Psoas muscle (tissue), 8 donors: ENCODE results near the gene MAP3K4. TPM values are rescaled to one million over a fixed set of nuclear protein-coding genes. Genes with fewer than 3 reads are reported as not detected.

Experiments
- ATAC-seq, 4 donors: fragments of 200-7000 bp; cut with Tn5 transposase; one replicate each; pipeline ENCODE4 v1.9.1; 2020; ENCODE audit warnings: moderate library complexity in 3 of 4, mild to moderate bottlenecking in 2 of 4
- DNase-seq, 2 donors: peaks; one replicate each; pipeline ENCODE4 v3.0.0-alpha.2; 2020
- H3K27ac ChIP-seq: fragments of 200-600 bp; one replicate; pipeline ENCODE4 v1.8.0; 2022
- H3K27me3 ChIP-seq, 3 donors: fragments of 200-600 bp in 1 of 3; one replicate each; pipeline versions ENCODE4 v1.6.1 to v1.8.0; 2013 to 2022; ENCODE audit warnings: low read length in 2 of 3, mild to moderate bottlenecking in 2 of 3, moderate library complexity in 1 of 3; ENCODE audit not compliant: insufficient read depth in 3 of 3
- H3K36me3 ChIP-seq, 2 donors: fragments of 200-600 bp in 1 of 2; one replicate each; pipeline versions ENCODE4 v1.6.1 to v1.8.0; 2013 to 2022; ENCODE audit warnings: low read depth in 1 of 2, mild to moderate bottlenecking in 1 of 2, moderate library complexity in 1 of 2; ENCODE audit not compliant: insufficient read depth in 1 of 2
- H3K4me1 ChIP-seq: fragments of 200-600 bp; one replicate; pipeline ENCODE4 v1.8.0; 2022
- H3K4me3 ChIP-seq: fragments of 200-600 bp; one replicate; pipeline ENCODE4 v1.8.0; 2022; ENCODE audit warnings: mild to moderate bottlenecking
- H3K9me3 ChIP-seq: fragments of 200-600 bp; one replicate; pipeline ENCODE4 v1.8.0; 2022
- WGBS, 3 donors: extraction: QIAGEN DNeasy Blood & Tissue Kit; methylation state at CpG; one replicate each; pipeline versions ENCODE4 v1.1.6 to v1.1.7; 2013; 5-methylcytosine and 5-hydroxymethylcytosine counted together
- intact Hi-C, 2 donors: fragments of 100-400 bp; cut with DNase I; formaldehyde crosslinking; loops; one replicate each; pipeline versions ENCODE4 v1.11.0 to v1.14.2; 2022
- polyA plus RNA-seq, 3 donors: library from polyadenylated mRNA; stranded (reverse); fragments of 200-250 nt; gene quantifications; one replicate each; pipeline ENCODE4 v1.2.3, GENCODE V29; 2013
- total RNA-seq, 4 donors: library from RNA; stranded (reverse); fragmentation: NEBNext Ultra II Directional in 2 of 4; extraction: Animal tissue kit (Norgen Biotek cat#: 25700) in 2 of 4; gene quantifications; one replicate each; pipeline versions ENCODE4 v1.2.1 to v1.2.4, GENCODE V29; 2021 to 2023
- TF ChIP-seq, protein P1 (sequence below): fragments of 200-600 bp; IDR thresholded peaks from one replicate; pipeline ENCODE4 v1.8.0; 2022; ENCODE audit warnings: antibody characterized with exemption
- donor health status: healthy with polysubstance abuse.
- donor health status: DM: no; HTN: no; CAD: no; lungs with moderate emphysema.
- donor health status: Bipolar disorder and iron deficiency.
- donor health status: healthy.
- donor health status: DM: yes; HTN: yes; CAD: no.
- donor health status: DM: no; HTN: no; CAD: no.
- donor health status: DM: no; HTN: no; CAD: no.
- donor health status: DM: yes; HTN: yes; CAD: no.

The MAP3K4 gene
- total and polyA plus RNA-seq, 7 donors, result 13.5 to 45.8 (median 19.4) TPM

DNA sequence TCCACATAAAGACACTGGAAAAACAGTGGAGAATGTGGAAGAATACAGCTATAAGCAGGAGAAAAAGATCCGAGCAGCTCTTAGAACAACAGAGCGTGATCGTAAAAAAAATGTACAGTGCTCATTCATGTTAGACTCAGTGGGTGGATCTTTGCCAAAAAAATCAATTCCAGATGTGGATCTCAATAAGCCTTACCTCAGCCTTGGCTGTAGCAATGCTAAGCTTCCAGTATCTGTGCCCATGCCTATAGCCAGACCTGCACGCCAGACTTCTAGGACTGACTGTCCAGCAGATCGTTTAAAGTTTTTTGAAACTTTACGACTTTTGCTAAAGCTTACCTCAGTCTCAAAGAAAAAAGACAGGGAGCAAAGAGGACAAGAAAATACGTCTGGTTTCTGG is 57.1 kb downstream of the MAP3K4 start:
- WGBS, 3 donors, result 63 to 68% (median 66%) methylated on average over 7 of the region's 7 CpGs
- intact Hi-C loops, result no loop called here
- DNase-seq, result no peak
- Histone ChIP-seq H3K4me3 (no peak overlapping the region), H3K4me1 (peaks cover 4% of the 10 kb centered on the region), H3K36me3 (peaks cover 0 to 16% of the 10 kb centered on the region in 2 donors), H3K27ac (no peak overlapping the region), H3K9me3 (no peaks in the 10 kb centered on the region), H3K27me3 (no peaks in the 10 kb centered on the region)
- TF ChIP-seq, protein P1, sequence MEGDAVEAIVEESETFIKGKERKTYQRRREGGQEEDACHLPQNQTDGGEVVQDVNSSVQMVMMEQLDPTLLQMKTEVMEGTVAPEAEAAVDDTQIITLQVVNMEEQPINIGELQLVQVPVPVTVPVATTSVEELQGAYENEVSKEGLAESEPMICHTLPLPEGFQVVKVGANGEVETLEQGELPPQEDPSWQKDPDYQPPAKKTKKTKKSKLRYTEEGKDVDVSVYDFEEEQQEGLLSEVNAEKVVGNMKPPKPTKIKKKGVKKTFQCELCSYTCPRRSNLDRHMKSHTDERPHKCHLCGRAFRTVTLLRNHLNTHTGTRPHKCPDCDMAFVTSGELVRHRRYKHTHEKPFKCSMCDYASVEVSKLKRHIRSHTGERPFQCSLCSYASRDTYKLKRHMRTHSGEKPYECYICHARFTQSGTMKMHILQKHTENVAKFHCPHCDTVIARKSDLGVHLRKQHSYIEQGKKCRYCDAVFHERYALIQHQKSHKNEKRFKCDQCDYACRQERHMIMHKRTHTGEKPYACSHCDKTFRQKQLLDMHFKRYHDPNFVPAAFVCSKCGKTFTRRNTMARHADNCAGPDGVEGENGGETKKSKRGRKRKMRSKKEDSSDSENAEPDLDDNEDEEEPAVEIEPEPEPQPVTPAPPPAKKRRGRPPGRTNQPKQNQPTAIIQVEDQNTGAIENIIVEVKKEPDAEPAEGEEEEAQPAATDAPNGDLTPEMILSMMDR, result no peak
- no peak for ATAC-seq

DNA sequence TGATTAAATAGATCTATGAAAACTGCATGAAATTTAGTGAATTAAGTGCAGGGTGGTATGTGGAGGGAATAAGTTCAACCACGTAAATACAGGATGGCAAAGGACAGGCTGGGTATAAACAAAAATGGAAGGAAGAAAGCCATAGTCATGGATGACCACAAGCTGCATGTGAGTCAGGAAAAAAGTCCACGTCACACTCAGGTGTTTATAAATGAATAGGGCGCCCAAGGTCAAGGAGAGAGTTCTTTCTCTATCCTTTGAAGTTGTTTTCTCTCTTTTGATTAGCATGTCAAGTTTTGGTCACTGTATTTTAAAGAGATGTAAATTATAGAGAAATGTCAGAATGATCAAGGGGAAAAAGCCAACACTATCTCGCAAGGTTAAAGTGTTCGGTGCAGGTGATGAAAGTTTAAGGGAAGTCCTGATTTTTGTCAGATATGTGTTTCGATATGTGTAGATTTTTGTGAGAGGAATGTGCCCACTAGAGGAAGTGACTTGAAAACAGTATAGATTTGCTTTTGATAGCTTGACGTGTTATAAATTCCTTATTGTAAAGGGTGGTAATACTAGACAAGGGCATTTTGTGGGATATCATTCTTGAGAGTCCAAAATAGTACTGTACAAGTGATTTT is 58.7 kb downstream of the MAP3K4 start:
- WGBS, 3 donors, result 90 to 95% (median 92%) methylated on average over 7 of the region's 7 CpGs
- intact Hi-C loops, result no loop called here
- TF ChIP-seq, protein P1, result no peak
- DNase-seq (no peak), ATAC-seq (no peak)
- H3K9me3 ChIP-seq, result no peaks in the 10 kb centered on the region
- peaks cover 0 to 16% of the 10 kb centered on the region in 2 donors for H3K36me3 ChIP-seq
- H3K4me3 ChIP-seq, result no peak overlapping the region
- H3K4me1 ChIP-seq, result no peaks in the 10 kb centered on the region
- no peak overlapping the region for H3K27ac ChIP-seq
- H3K27me3 ChIP-seq, result no peaks in the 10 kb centered on the region

DNA sequence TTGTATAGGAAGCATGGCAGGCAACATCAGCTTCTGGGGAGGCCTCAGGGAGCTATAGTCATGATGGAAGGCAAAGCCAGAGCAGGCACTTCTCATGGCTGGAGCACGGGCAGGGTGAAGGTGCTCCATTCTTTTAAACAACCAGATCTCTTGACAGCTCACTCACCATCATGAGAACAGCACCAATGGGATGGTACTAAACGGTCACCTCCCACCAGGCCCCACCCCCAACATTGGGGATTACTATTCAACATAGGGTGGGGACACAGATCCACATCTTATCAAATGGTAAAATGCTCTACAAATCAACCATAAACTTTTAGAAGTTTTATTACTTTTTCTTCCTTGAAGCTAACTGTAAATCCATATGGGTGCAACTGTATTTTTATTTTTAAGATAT is 61.5 kb downstream of the MAP3K4 start:
- H3K27me3 ChIP-seq, result no peaks in the 10 kb centered on the region
- H3K4me3 ChIP-seq, result no peak overlapping the region
- DNase-seq (no peak), ATAC-seq (no peak)
- intact Hi-C loops, result no loop called here
- peaks cover 0 to 16% of the 10 kb centered on the region in 2 donors for H3K36me3 ChIP-seq
- 86 to 98% (median 93%) methylated on average over 2 of the region's 2 CpGs for WGBS, 3 donors
- no peak overlapping the region for H3K27ac ChIP-seq
- H3K9me3 ChIP-seq, result no peaks in the 10 kb centered on the region
- H3K4me1 ChIP-seq, result no peaks in the 10 kb centered on the region
- TF ChIP-seq, protein P1, result no peak

DNA sequence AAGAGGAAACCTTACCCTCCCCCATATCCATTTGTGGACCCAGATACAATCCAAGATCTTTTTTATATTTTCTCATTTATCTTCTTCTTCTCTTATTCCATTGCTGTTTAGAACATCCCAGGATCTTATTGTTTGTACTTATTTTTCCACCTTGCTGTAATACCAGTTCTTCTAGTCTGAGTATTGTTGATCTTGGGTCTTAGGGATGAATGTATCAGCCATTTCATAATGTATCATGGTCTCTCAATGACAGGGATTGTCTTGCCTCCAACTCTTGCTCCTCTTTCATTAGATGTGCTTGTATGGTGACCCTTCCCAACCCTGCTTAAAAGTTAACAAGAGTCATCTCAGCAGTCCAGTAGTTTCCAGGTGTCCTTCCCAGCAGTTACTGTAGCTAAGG is 63.3 kb downstream of the MAP3K4 start:
- Histone ChIP-seq H3K9me3 (no peaks in the 10 kb centered on the region), H3K27ac (no peak overlapping the region), H3K4me3 (no peak overlapping the region), H3K27me3 (no peaks in the 10 kb centered on the region), H3K4me1 (no peaks in the 10 kb centered on the region), H3K36me3 (peaks cover 0 to 7% of the 10 kb centered on the region in 2 donors)
- TF ChIP-seq, protein P1, result no peak
- intact Hi-C loops, result no loop called here
- DNase-seq, result no peak
- ATAC-seq, result no peak

DNA sequence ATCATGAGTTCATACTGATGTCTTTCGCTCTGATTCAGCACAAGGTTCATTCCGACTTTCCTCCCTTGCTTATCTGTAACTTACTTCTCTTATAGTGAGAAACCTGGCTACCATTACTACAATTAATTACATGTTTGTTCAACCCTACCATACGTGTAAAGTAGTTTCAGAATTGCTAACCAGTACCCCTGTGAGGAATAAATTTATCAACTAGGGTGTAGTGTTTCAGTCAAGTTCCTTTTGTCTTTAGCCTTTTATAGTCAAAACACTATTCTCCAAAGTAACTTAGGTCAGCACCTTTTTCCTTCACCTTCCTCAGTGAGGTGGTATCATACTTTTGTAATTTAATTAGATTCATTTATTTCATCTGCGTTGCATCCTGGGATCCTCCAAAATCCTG is 64.9 kb downstream of the MAP3K4 start:
- no peaks in the 10 kb centered on the region for H3K4me1 ChIP-seq
- ATAC-seq, result no peak
- no peaks in the 10 kb centered on the region for H3K27me3 ChIP-seq
- H3K36me3 ChIP-seq, result peaks cover 0 to 2% of the 10 kb centered on the region in 2 donors
- whole genome bisulfite sequencing, 3 donors, result 90 to 96% (median 90%) methylated on average over 4 of the region's 4 CpGs
- no peak overlapping the region for H3K4me3 ChIP-seq
- DNase-seq, result no peak
- H3K9me3 ChIP-seq, result no peaks in the 10 kb centered on the region
- TF ChIP-seq, protein P1, result no peak
- intact Hi-C loops, result no loop called here
- H3K27ac ChIP-seq, result no peak overlapping the region
